Tibial artery (tissue), 4 donors: ENCODE data around the gene CD52.

Source experiments
- DNase-seq, 2 donors: peaks; one replicate each; pipeline ENCODE4 v3.0.0-alpha.2; 2019
- H3K27ac ChIP-seq, 2 donors: fragments of 200-600 bp; sonication (generic) in 1 of 2; 1 replicate in 1 of 2; 2 replicates in 1 of 2; pipeline ENCODE4 v1.5.1; 2018 to 2019; ENCODE audit warnings: mild to moderate bottlenecking in 1 of 2
- H3K27me3 ChIP-seq, 2 donors: fragments of 200-600 bp; sonication (generic) in 1 of 2; one replicate each; pipeline versions ENCODE4 v1.5.1 to v1.6.0; 2016 to 2019
- H3K36me3 ChIP-seq, 3 donors: fragments of 200-600 bp; sonication (generic) in 2 of 3; one replicate each; pipeline ENCODE4 v1.5.1; 2016 to 2019; ENCODE audit warnings: mild to moderate bottlenecking in 2 of 3
- H3K4me1 ChIP-seq, 4 donors: fragments of 200-600 bp; sonication (generic) in 2 of 4; 1 replicate in 3 of 4; 2 replicates in 1 of 4; pipeline ENCODE4 v1.5.1; 2016 to 2019
- H3K4me3 ChIP-seq, 2 donors: fragments of 200-600 bp; sonication (generic) in 1 of 2; 1 replicate in 1 of 2; 2 replicates in 1 of 2; pipeline ENCODE4 v1.5.1; 2018 to 2019; ENCODE audit warnings: mild to moderate bottlenecking in 2 of 2
- H3K9me3 ChIP-seq, 3 donors: fragments of 200-600 bp; sonication (generic) in 1 of 3; one replicate each; pipeline ENCODE4 v1.5.1; 2016 to 2019
- CTCF ChIP-seq, 2 experiments: fragments of 200-600 bp in 1 of 2; fragments of 450-650 bp in 1 of 2; IDR thresholded peaks; one replicate each; pipeline ENCODE4 v1.5.1; 2017 to 2019; ENCODE audit warnings: antibody characterized with exemption in 2 of 2, mild to moderate bottlenecking in 1 of 2, moderate library complexity in 1 of 2
- intact Hi-C: fragments of 100-400 bp; cut with DNase I; formaldehyde crosslinking; loops from one replicate; pipeline ENCODE4 v1.15.0; 2023; ENCODE audit warnings: low total_unique reads

Gene CD52

DNA sequence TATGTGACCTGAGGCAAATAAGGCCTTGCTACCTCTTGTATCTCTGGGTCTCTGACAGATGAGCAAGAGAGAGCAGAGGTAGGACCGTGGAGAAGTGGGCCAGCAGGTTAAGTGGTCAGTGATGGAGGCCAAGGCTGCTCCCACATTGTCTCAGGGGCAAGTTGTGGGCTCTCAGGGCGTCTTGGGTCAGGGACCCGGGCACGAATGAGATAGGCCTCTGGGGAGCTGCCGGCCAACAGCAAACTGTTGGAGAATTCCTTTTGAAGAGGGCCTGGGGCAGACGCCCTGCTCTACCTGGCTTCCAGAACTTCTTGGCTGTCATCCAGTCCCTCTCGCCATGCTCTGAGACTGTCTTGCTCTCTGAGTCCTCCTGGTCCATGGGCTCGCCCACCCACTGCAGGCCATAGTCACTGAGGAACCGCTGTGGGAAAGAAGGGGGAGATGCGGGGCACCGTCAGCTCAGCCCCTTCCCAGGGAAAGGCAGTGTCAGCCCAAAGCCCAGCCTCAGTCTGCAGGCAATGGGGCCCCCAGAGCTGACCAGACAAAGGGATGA lies 23.8 kb upstream of the CD52 start:
- H3K27me3 ChIP-seq: no peaks in the 10 kb centered on the region
- H3K4me3 ChIP-seq: no peak overlapping the region
- TF ChIP-seq CTCF (IDR thresholded peaks at IDR 0.05): no peak
- H3K36me3 ChIP-seq: peaks cover 0 to 19% (median 0%) of the 10 kb centered on the region in 3 donors
- DNase-seq: peak in 1 of 2 donors; percentile 55
- no peaks in the 10 kb centered on the region for H3K4me1 ChIP-seq
- intact Hi-C loops: no loop called here
- H3K9me3 ChIP-seq: no peaks in the 10 kb centered on the region
- H3K27ac ChIP-seq: no peak overlapping the region

- Histone ChIP-seq H3K4me1 (no peaks in the 10 kb centered on the region), H3K27me3 (peaks cover 0 to 1% of the 10 kb centered on the region in 2 donors), H3K27ac (no peak overlapping the region), H3K36me3 (peaks cover 0 to 19% (median 0%) of the 10 kb centered on the region in 3 donors), H3K9me3 (no peaks in the 10 kb centered on the region), H3K4me3 (no peak overlapping the region)
- TF ChIP-seq CTCF (IDR thresholded peaks at IDR 0.05): no peak
- no peak for DNase-seq
- intact Hi-C loops: no loop called here
Measured at GRCh38 chr1:26295194-26296138, 22.3 kb upstream of the CD52 start.

DNA sequence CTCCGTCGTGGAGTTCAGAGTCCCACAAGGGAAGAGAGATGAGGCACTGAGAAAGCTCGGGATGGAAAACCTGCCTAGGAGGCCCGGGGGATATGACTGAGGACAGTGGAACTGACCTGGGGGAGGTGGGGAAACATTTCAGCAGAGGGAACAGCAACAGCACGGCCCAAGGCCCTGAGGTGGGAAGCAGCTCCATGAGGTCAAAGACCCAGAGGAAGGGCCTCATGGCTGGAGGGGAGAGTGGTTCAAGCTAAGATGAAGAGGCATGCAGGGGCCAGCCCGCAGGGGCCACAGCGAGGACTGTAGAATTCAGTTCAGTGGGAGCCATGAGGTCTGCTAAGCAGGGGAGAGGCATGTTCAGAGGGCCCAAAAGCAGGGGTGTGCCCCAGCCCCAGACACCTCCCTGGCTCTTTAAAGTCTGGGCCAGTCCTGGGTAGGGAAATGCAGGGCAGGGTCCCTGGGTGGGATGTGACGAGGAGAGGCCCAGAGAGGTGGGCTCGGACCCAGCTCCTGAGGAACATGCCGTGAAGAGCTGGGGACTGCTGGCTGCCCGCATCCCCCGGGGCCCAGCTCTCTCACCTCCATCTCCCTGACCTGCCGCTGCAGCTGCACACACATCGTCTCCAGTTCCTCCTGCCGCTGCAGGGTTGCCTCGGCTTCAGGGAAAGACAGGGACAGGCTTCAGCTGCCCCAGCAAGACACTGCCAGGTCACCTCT lies 21.3 kb upstream of the CD52 start:
- Histone ChIP-seq H3K9me3 (no peaks in the 10 kb centered on the region), H3K4me1 (no peaks in the 10 kb centered on the region), H3K36me3 (peaks cover 0 to 19% (median 0%) of the 10 kb centered on the region in 3 donors), H3K27ac (no peak overlapping the region), H3K27me3 (peaks cover 0 to 3% of the 10 kb centered on the region in 2 donors), H3K4me3 (no peak overlapping the region)
- DNase-seq: no peak
- intact Hi-C loops: no loop called here
- no peak for TF ChIP-seq CTCF (IDR thresholded peaks at IDR 0.05)

DNA sequence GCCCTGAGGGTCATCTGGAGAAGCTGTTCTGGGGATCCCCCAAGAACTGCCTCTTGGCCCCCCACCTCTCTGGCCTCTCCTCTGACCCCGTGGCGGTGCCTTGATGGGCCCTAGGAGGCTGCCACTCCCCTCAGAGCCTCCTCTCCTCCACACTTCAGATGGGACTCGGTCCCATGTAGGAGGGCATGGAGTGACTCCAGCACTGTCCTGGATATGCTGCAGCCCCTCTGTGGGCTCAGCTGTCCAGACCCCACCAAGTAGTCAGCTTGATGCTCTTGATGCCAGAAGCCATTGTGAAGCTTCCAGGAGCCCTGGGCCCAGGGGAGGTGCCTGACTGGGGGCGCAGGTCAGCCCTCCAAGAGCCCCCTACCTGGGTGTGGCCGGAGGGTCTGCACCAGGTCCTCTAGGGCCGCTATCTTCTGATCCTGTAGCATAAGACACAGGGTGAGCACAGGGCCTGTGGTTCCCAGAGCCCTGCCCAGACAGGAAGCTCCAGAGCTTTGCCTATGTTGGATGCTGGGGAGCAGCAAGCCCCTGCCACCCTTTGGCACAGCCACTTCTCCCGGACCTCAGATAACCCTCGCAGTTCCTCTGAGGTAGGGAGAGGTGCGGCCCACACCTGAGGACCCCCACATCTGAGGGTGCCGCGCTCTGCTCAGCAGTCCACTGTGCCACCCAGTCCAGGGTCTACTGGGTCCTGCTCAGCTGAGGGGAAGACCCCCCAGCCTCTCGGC lies 20.5 kb upstream of the CD52 start:
- no peak overlapping the region for H3K27ac ChIP-seq
- peaks cover 0 to 3% of the 10 kb centered on the region in 2 donors for H3K27me3 ChIP-seq
- intact Hi-C loops: no loop called here
- no peak for TF ChIP-seq CTCF (IDR thresholded peaks at IDR 0.05)
- H3K9me3 ChIP-seq: no peaks in the 10 kb centered on the region
- H3K4me3 ChIP-seq: no peak overlapping the region
- peaks cover 0 to 19% (median 0%) of the 10 kb centered on the region in 3 donors for H3K36me3 ChIP-seq
- no peaks in the 10 kb centered on the region for H3K4me1 ChIP-seq
- DNase-seq: peak in 1 of 2 donors; percentile 51

- Histone ChIP-seq H3K27ac (no peak overlapping the region), H3K4me3 (no peak overlapping the region), H3K36me3 (peaks cover 0 to 19% (median 0%) of the 10 kb centered on the region in 3 donors), H3K4me1 (no peaks in the 10 kb centered on the region), H3K27me3 (peaks cover 0 to 3% of the 10 kb centered on the region in 2 donors), H3K9me3 (no peaks in the 10 kb centered on the region)
- no peak for TF ChIP-seq CTCF (IDR thresholded peaks at IDR 0.05)
- intact Hi-C loops: no loop called here
- DNase-seq: peak in 1 of 2 donors; percentile 53
Measured at GRCh38 chr1:26297791-26298124, 20.0 kb upstream of the CD52 start.
